Fibroblast of lung (primary cell): ENCODE measurements around the gene LCLAT1.

Experiments
- CTCF ChIP-seq, 2 donors: IDR thresholded peaks in 1 of 2; conservative IDR thresholded peaks in 1 of 2; 1 replicate in 1 of 2; 2 replicates in 1 of 2; pipeline ENCODE4 v1.5.1; 2011 to 2012; ENCODE audit warnings: low read length in 2 of 2, control low read depth in 1 of 2, inconsistent platforms in 1 of 2, low read depth in 1 of 2, mild to moderate bottlenecking in 1 of 2
- EZH2 ChIP-seq: IDR thresholded peaks from 2 replicates; pipeline ENCODE4 v1.5.1; 2012; ENCODE audit warnings: low read length, control low read depth, mild to moderate bottlenecking; ENCODE audit errors: missing control alignments

- TF ChIP-seq CTCF (conservative IDR thresholded peaks at IDR 0.05 in 1 of 2, IDR thresholded peaks at IDR 0.05 in 1 of 2; ENCODE audit: low read depth in 1 of 2, low read length in 2 of 2) (no peak), EZH2 (no peak)
Measured at GRCh38 chr2:30591186-30591585, 144.1 kb downstream of the LCLAT1 start.
